IMR-90 (cell line): ENCODE results near the gene NAP1L1. TPM values are rescaled to one million over a fixed set of nuclear protein-coding genes. Genes with fewer than 3 reads are reported as not detected.

Source experiments
- ATAC-seq: fragments of 200-7000 bp; cut with Tn5 transposase; 2 replicates; pipeline ENCODE4 v1.9.1; 2020; ENCODE audit warnings: low read depth, mild to moderate bottlenecking, moderate library complexity
- BruUV-seq: library from RNA; stranded (reverse); fragments of 400-500 nt; replicated peaks from 2 replicates; lab custom pipeline; 2021; lab: Mats Ljungman, UMichigan
- CTCF ChIA-PET: fragments of 300-600 bp; formaldehyde crosslinking; extraction: SDS; loops from one replicate; lab custom pipeline; 2021; ENCODE audit warnings: antibody characterized with exemption; lab: Yijun Ruan, JAX
- POLR2A ChIA-PET: fragments of 300-600 bp; sonication (Branson Sonifier 250); formaldehyde crosslinking; loops from one replicate; lab custom pipeline; 2022; ENCODE audit warnings: antibody characterized with exemption; ENCODE audit not compliant: unreplicated experiment; lab: Charles Lee
- DNase-seq: peaks from one replicate; pipeline ENCODE4 v3.0.0; 2013
- H2AFZ ChIP-seq: replicated peaks from 2 replicates; pipeline ENCODE3; 2013; ENCODE audit warnings: low read length, mild to moderate bottlenecking; ENCODE audit not compliant: poor library complexity
- H2AK5ac ChIP-seq: 2 replicates; pipeline ENCODE4 v1.6.1; 2013; ENCODE audit warnings: low read depth, low read length, inconsistent platforms
- H2AK9ac ChIP-seq: replicated peaks from 2 replicates; pipeline ENCODE3; 2013; ENCODE audit warnings: mild to moderate bottlenecking, low read depth, low read length, moderate library complexity; ENCODE audit not compliant: poor library complexity
- H2BK120ac ChIP-seq: 2 replicates; pipeline ENCODE4 v1.6.1; 2013; ENCODE audit warnings: low read depth, low read length, inconsistent platforms
- H2BK15ac ChIP-seq: 3 replicates; pipeline ENCODE4 v1.6.1; 2013; ENCODE audit warnings: low read depth, low read length, inconsistent platforms
- H2BK20ac ChIP-seq: 2 replicates; pipeline ENCODE4 v1.6.1; 2013; ENCODE audit warnings: low read depth, mild to moderate bottlenecking, inconsistent platforms, low read length, moderate library complexity
- H2BK5ac ChIP-seq: 2 replicates; pipeline ENCODE4 v1.6.1; 2013; ENCODE audit warnings: mild to moderate bottlenecking, low read depth, low read length, inconsistent platforms; ENCODE audit not compliant: poor library complexity, severe bottlenecking
- H3K14ac ChIP-seq: replicated peaks from 2 replicates; pipeline ENCODE4 v1.6.1; 2013; ENCODE audit warnings: low read depth, low read length, inconsistent platforms
- H3K18ac ChIP-seq: 2 replicates; pipeline ENCODE4 v1.6.1; 2013; ENCODE audit warnings: low read depth, low read length, control low read depth
- H3K23ac ChIP-seq: 2 replicates; pipeline ENCODE4 v1.6.1; 2013; ENCODE audit warnings: low read depth, low read length, inconsistent platforms
- H3K27ac ChIP-seq: 2 replicates; pipeline ENCODE4 v1.5.1; 2013; ENCODE audit warnings: mild to moderate bottlenecking, control low read depth, low read length; ENCODE audit not compliant: insufficient read depth
- H3K27me3 ChIP-seq: 2 replicates; pipeline ENCODE4 v1.6.1; 2013; ENCODE audit warnings: low read length; ENCODE audit not compliant: control insufficient read depth, insufficient read depth
- H3K36me3 ChIP-seq: 2 replicates; pipeline ENCODE4 v1.6.1; 2013; ENCODE audit warnings: low read length, mixed read lengths; ENCODE audit not compliant: control insufficient read depth, insufficient read depth
- H3K4ac ChIP-seq: 2 replicates; pipeline ENCODE4 v1.6.1; 2013; ENCODE audit warnings: low read depth, low read length, inconsistent platforms
- H3K4me1 ChIP-seq: 2 replicates; pipeline ENCODE4 v1.6.1; 2013; ENCODE audit warnings: low read length, mixed read lengths; ENCODE audit not compliant: control insufficient read depth, insufficient read depth
- H3K4me2 ChIP-seq: 2 replicates; pipeline ENCODE4 v1.6.1; 2013; ENCODE audit warnings: low read depth, mild to moderate bottlenecking, control low read depth, low read length, moderate library complexity
- H3K4me3 ChIP-seq: 2 replicates; pipeline ENCODE4 v1.5.1; 2013; ENCODE audit warnings: low read depth, mild to moderate bottlenecking, control low read depth, low read length, moderate library complexity; ENCODE audit not compliant: insufficient read depth
- H3K56ac ChIP-seq: 2 replicates; pipeline ENCODE4 v1.6.1; 2013; ENCODE audit warnings: low read length, inconsistent platforms; ENCODE audit not compliant: insufficient read depth; ENCODE audit errors: extremely low read depth
- H3K79me1 ChIP-seq, 2 experiments: 2 replicates each; pipeline ENCODE4 v1.6.1; 2013; ENCODE audit warnings: low read length in 2 of 2, inconsistent platforms in 1 of 2, low read depth in 1 of 2
- H3K9ac ChIP-seq: 2 replicates; pipeline ENCODE4 v1.6.1; 2013; ENCODE audit warnings: low read depth, low read length, control low read depth
- H3K9me1 ChIP-seq: 2 replicates; pipeline ENCODE4 v1.6.1; 2013; ENCODE audit warnings: low read length, inconsistent platforms; ENCODE audit not compliant: insufficient read depth
- H3K9me3 ChIP-seq: 2 replicates; pipeline ENCODE4 v1.6.1; 2013; ENCODE audit warnings: low read length; ENCODE audit not compliant: control insufficient read depth, insufficient read depth
- H4K20me1 ChIP-seq: 2 replicates; pipeline ENCODE4 v1.6.1; 2013; ENCODE audit warnings: low read length, inconsistent platforms; ENCODE audit not compliant: insufficient read depth
- H4K5ac ChIP-seq: 2 replicates; pipeline ENCODE4 v1.6.1; 2013; ENCODE audit warnings: mild to moderate bottlenecking, low read depth, low read length, control low read depth
- H4K8ac ChIP-seq, 2 experiments: 2 replicates each; pipeline ENCODE4 v1.6.1; 2013; ENCODE audit warnings: low read depth in 2 of 2, low read length in 2 of 2, control low read depth in 1 of 2, inconsistent platforms in 1 of 2
- H4K91ac ChIP-seq: 2 replicates; pipeline ENCODE4 v1.6.1; 2013; ENCODE audit warnings: low read depth, low read length, inconsistent platforms; ENCODE audit not compliant: insufficient read depth
- BHLHE40 ChIP-seq: fragments of 150-350 bp; IDR thresholded peaks from 2 replicates; pipeline ENCODE4 v1.6.1; 2016; ENCODE audit warnings: mild to moderate bottlenecking, low read depth, low read length
- CEBPB ChIP-seq: IDR thresholded peaks from 2 replicates; pipeline ENCODE4 v1.6.1; 2012; ENCODE audit warnings: low read depth, low read length, improper control_type of control experiment
- CHD1 ChIP-seq: IDR thresholded peaks from 2 replicates; pipeline ENCODE4 v1.6.1; 2012; ENCODE audit warnings: low read depth, low read length, improper control_type of control experiment
- ELK1 ChIP-seq: fragments of 150-350 bp; IDR thresholded peaks from 2 replicates; pipeline ENCODE4 v1.6.1; 2016; ENCODE audit warnings: low read depth, mild to moderate bottlenecking, low read length, moderate library complexity, borderline replicate concordance
- FOS ChIP-seq: fragments of 150-350 bp; IDR thresholded peaks from 2 replicates; pipeline ENCODE4 v1.6.1; 2016; ENCODE audit warnings: low read depth, low read length
- MAFK ChIP-seq: IDR thresholded peaks from 2 replicates; pipeline ENCODE4 v1.6.1; 2012; ENCODE audit warnings: low read depth, low read length, improper control_type of control experiment
- MAZ ChIP-seq: IDR thresholded peaks from 2 replicates; pipeline ENCODE4 v1.6.1; 2012; ENCODE audit warnings: low read depth, mild to moderate bottlenecking, low read length, improper control_type of control experiment, moderate library complexity, borderline replicate concordance
- MXI1 ChIP-seq: IDR thresholded peaks from 2 replicates; pipeline ENCODE4 v1.6.1; 2012; ENCODE audit warnings: low read depth, mild to moderate bottlenecking, low read length, moderate library complexity, borderline replicate concordance
- NFE2L2 ChIP-seq: fragments of 150-350 bp; IDR thresholded peaks from 2 replicates; pipeline ENCODE4 v1.6.1; 2016; ENCODE audit warnings: low read depth, mild to moderate bottlenecking, low read length
- POLR2A ChIP-seq: IDR thresholded peaks from 2 replicates; pipeline ENCODE4 v1.6.1; 2012; ENCODE audit warnings: mild to moderate bottlenecking, low read depth, low read length
- RCOR1 ChIP-seq: IDR thresholded peaks from 2 replicates; pipeline ENCODE4 v1.6.1; 2012; ENCODE audit warnings: mild to moderate bottlenecking, low read length, improper control_type of control experiment; ENCODE audit not compliant: insufficient replicate concordance
- RFX5 ChIP-seq: IDR thresholded peaks from 2 replicates; pipeline ENCODE4 v1.8.0; 2012; ENCODE audit warnings: low read depth, mild to moderate bottlenecking, low read length, moderate library complexity
- SMC3 ChIP-seq: fragments of 150-350 bp; IDR thresholded peaks from 2 replicates; pipeline ENCODE4 v1.6.1; 2016; ENCODE audit warnings: low read depth, mild to moderate bottlenecking, antibody characterized with exemption, low read length, moderate library complexity
- WGBS, 2 experiments: methylation state at CpG; one replicate each; pipeline versions ENCODE4 v1.1.5 to v1.1.7; 2013; ENCODE audit warnings: missing lambda C conversion rate in 2 of 2; ENCODE audit not compliant: insufficient read length in 1 of 2; ENCODE audit errors: extremely low coverage in 2 of 2; 5-methylcytosine and 5-hydroxymethylcytosine counted together
- dilution Hi-C: fragments of 300-500 bp; cut with HindIII; formaldehyde crosslinking; loops from one replicate; pipeline ENCODE4 v1.14.3; 2018; ENCODE audit warnings: low sequenced_read_pairs; ENCODE audit not compliant: unreplicated experiment
- in situ Hi-C: fragments of 300-500 bp; cut with MboI; formaldehyde crosslinking; loops from 3 replicates; pipeline ENCODE4 v1.14.3; 2019; ENCODE audit warnings: low sequenced_read_pairs, inconsistent platforms, mixed read lengths
- intact Hi-C: fragments of 100-400 bp; cut with micrococcal nuclease; formaldehyde crosslinking; loops from 2 replicates; pipeline ENCODE4 v1.10.0; 2022
- polyA plus RNA-seq, 3 experiments: library from polyadenylated mRNA; depleted of rRNA; stranded (reverse); fragments of >200 nt; gene quantifications; 2 replicates each; pipeline ENCODE4 v1.2.3, GENCODE V29; 2012; ENCODE audit warnings: low replicate concordance in 1 of 3
- total RNA-seq: library from RNA; depleted of rRNA; stranded (reverse); fragments of >200 nt; gene quantifications from 2 replicates; pipeline ENCODE4 v1.2.3, GENCODE V29; 2012
- TF ChIP-seq, protein P1 (sequence below): conservative IDR thresholded peaks from 2 replicates; pipeline ENCODE4 v1.5.1; 2012; ENCODE audit warnings: mild to moderate bottlenecking, low read depth, low read length, improper control_type of control experiment

The NAP1L1 gene
- total and polyA plus RNA-seq, 2 of the 4 experiments (the other 2 are of a cell fraction), result 86.4 to 200 TPM

DNA sequence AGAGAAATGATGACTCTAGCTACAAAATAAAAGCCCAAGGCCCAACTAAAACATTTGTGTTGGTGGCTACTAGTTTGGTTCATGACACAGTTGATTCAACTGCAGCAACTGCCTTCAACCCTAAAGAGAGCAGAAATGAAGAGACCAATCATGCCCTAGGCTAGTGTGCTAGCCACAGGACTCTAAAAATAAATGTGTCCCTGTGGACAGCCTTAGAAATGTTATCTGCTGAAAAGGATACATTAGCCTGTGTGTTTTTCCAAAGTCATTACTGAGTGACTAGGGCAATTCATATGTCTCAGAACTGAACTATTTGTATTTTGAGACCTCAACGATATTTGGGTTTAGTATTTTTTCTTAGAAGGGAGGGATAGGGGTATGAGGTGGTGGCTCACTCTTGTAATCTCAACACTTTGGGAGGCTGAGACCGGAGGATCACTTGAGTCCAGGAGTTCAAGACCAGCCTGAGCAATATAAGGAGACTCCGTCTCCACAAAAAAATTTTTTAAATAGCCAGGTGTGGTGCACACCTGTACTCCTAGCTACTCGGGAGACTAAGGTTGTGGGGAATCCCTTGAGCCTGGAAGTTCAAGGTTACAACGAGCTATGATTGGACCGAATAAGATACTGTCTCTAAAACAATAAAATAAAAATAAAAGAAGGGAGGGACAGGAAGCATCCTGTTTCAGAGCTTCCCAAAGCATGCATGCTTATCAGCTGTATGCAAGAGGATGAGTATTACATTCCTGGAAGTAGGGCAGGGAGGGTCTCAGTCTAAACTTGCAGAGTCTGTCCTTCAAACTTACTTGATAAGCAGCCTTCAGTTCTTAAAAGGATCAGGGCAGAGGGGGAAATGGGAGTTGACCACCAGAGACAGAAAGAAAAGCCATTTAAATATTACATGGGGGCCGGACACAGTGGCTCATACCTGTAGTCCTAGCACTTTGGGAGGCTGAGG lies 29.6 kb upstream of the NAP1L1 start:
- H3K4me2 ChIP-seq, result no peak overlapping the region
- no peaks in the 10 kb centered on the region for H4K20me1 ChIP-seq
- H3K4me1 ChIP-seq, result no peaks in the 10 kb centered on the region; the same call in 1 of the 2 replicates
- H3K56ac ChIP-seq, result no peak overlapping the region
- no peak overlapping the region for H3K18ac ChIP-seq
- H4K91ac ChIP-seq, result no peak overlapping the region
- H3K79me1 ChIP-seq, result no peaks in the 10 kb centered on the region
- no peak overlapping the region for H3K4me3 ChIP-seq
- H3K36me3 ChIP-seq, result no peaks in the 10 kb centered on the region
- no peak overlapping the region for H3K27ac ChIP-seq
- no peak overlapping the region for H2BK15ac ChIP-seq
- H2BK120ac ChIP-seq, result no peak overlapping the region
- no peak overlapping the region for H2BK20ac ChIP-seq
- H2BK5ac ChIP-seq, result no peak overlapping the region
- ChIA-PET CTCF (interaction anchor here (1.0 kb wide), 1 partner anchor 234 kb away, joined by 3 read pairs; the partner anchor contains the start of gene BBS10), POLR2A (no interaction called here)
- no peak overlapping the region for H2AK9ac ChIP-seq
- BruUV-seq, result no TSS peak
- H4K5ac ChIP-seq, result no peak overlapping the region
- H3K9me1 ChIP-seq, result peaks cover 8% of the 10 kb centered on the region; the same call in 1 of the 2 replicates
- in situ Hi-C loops, result no loop called here
- no CpG with 5 or more reads among the region's 7 CpGs for WGBS, 2 experiments
- H3K9me3 ChIP-seq, result no peaks in the 10 kb centered on the region
- DNase-seq, result peak; percentile 18
- ATAC-seq, result peak; percentile 32; the same call in 1 of the 2 replicates
- H3K23ac ChIP-seq, result no peak overlapping the region
- no peak overlapping the region for H2AFZ ChIP-seq
- H3K14ac ChIP-seq, result no peak overlapping the region
- no peak overlapping the region for H4K8ac ChIP-seq
- H2AK5ac ChIP-seq, result no peak overlapping the region
- dilution Hi-C loops, result no loop called here
- no peaks in the 10 kb centered on the region for H3K27me3 ChIP-seq
- H3K4ac ChIP-seq, result no peak overlapping the region
- intact Hi-C loops, result no loop called here
- H3K9ac ChIP-seq, result no peak overlapping the region
- TF ChIP-seq CEBPB, result no peak
- no peak for TF ChIP-seq MAFK
- no peak for TF ChIP-seq MXI1
- TF ChIP-seq NFE2L2, result no peak
- no peak for TF ChIP-seq MAZ
- TF ChIP-seq RCOR1, result no peak
- no peak for TF ChIP-seq ELK1
- TF ChIP-seq POLR2A, result no peak
- TF ChIP-seq FOS, result no peak
- TF ChIP-seq SMC3, result no peak
- TF ChIP-seq, protein P1, sequence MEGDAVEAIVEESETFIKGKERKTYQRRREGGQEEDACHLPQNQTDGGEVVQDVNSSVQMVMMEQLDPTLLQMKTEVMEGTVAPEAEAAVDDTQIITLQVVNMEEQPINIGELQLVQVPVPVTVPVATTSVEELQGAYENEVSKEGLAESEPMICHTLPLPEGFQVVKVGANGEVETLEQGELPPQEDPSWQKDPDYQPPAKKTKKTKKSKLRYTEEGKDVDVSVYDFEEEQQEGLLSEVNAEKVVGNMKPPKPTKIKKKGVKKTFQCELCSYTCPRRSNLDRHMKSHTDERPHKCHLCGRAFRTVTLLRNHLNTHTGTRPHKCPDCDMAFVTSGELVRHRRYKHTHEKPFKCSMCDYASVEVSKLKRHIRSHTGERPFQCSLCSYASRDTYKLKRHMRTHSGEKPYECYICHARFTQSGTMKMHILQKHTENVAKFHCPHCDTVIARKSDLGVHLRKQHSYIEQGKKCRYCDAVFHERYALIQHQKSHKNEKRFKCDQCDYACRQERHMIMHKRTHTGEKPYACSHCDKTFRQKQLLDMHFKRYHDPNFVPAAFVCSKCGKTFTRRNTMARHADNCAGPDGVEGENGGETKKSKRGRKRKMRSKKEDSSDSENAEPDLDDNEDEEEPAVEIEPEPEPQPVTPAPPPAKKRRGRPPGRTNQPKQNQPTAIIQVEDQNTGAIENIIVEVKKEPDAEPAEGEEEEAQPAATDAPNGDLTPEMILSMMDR, result no peak
- TF ChIP-seq BHLHE40, result no peak
- TF ChIP-seq RFX5, result no peak
- TF ChIP-seq CHD1, result no peak
